GM12878 (cell line): ENCODE data around the gene PADI1. TPM values are rescaled to one million over a fixed set of nuclear protein-coding genes. Genes with fewer than 3 reads are reported as not detected.

Source experiments
- ATAC-seq: fragments of 200-7000 bp; cut with Tn5 transposase; 3 replicates; pipeline ENCODE4 v1.9.1; 2020; ENCODE audit warnings: mild to moderate bottlenecking, moderate library complexity
- BruUV-seq: library from RNA; stranded (reverse); fragments of 400-500 nt; replicated peaks from 2 replicates; lab custom pipeline; 2021; lab: Mats Ljungman, UMichigan
- CTCF ChIA-PET: fragments of 300-600 bp; sonication (Branson Sonifier 250); formaldehyde crosslinking; extraction: SDS; loops from one replicate; lab custom pipeline; 2021; ENCODE audit warnings: inconsistent platforms; lab: Yijun Ruan, JAX
- POLR2A ChIA-PET: fragments of 350-600 bp; formaldehyde crosslinking; extraction: SDS; loops from one replicate; lab custom pipeline; 2021; ENCODE audit warnings: inconsistent platforms; lab: Charles Lee
- RAD21 ChIA-PET: fragments of 300-600 bp; sonication (Branson Sonifier 250); formaldehyde crosslinking; loops from one replicate; lab custom pipeline; 2023; ENCODE audit warnings: antibody characterized with exemption; ENCODE audit not compliant: unreplicated experiment; lab: Charles Lee
- SMC1A ChIA-PET: fragments of 300-600 bp; sonication (Branson Sonifier 250); formaldehyde crosslinking; loops from one replicate; lab custom pipeline; 2023; ENCODE audit not compliant: unreplicated experiment, uncharacterized antibody; lab: Charles Lee
- DNase-seq: peaks from one replicate; pipeline ENCODE4 v3.0.0-alpha.2; 2011; ENCODE audit warnings: low read depth, low spot score
- FAIRE-seq: peaks from 3 replicates; lab custom pipeline; 2011; peaks lifted over from hg19 to GRCh38; lab: Jason Lieb, UNC
- H2AFZ ChIP-seq: 2 replicates; pipeline ENCODE4 v1.6.0; 2011; ENCODE audit warnings: low read depth, low read length, control low read depth; ENCODE audit not compliant: control insufficient read depth
- H3K27ac ChIP-seq: 2 replicates; pipeline ENCODE4 v1.5.1; 2011; ENCODE audit warnings: control low read depth; ENCODE audit not compliant: control insufficient read depth, insufficient read depth
- H3K27me3 ChIP-seq, 2 experiments: replicated peaks in 1 of 2; 2 replicates each; pipeline versions ENCODE4 v1.6.0 to v1.6.1; 2011; ENCODE audit warnings: low read length in 1 of 2; ENCODE audit not compliant: control insufficient read depth in 2 of 2, insufficient read depth in 2 of 2
- H3K36me3 ChIP-seq, 2 experiments: 2 replicates each; pipeline ENCODE4 v1.5.1; 2011; ENCODE audit warnings: low read length in 1 of 2; ENCODE audit not compliant: control insufficient read depth in 2 of 2, insufficient read depth in 2 of 2
- H3K4me1 ChIP-seq: 2 replicates; pipeline ENCODE4 v1.6.1; 2011; ENCODE audit warnings: mild to moderate bottlenecking, low read length, moderate library complexity, mixed read lengths; ENCODE audit not compliant: control insufficient read depth, insufficient read depth
- H3K4me2 ChIP-seq: 2 replicates; pipeline ENCODE4 v1.6.0; 2011; ENCODE audit warnings: control low read depth; ENCODE audit not compliant: control insufficient read depth, insufficient read depth
- H3K4me3 ChIP-seq: fragments of 200-600 bp; sonication (generic); 2 replicates; pipeline ENCODE4 v1.5.1; 2016
- H3K79me2 ChIP-seq: 2 replicates; pipeline ENCODE4 v1.6.0; 2011; ENCODE audit warnings: low read length; ENCODE audit not compliant: control insufficient read depth, insufficient read depth
- H3K9ac ChIP-seq: 2 replicates; pipeline ENCODE4 v1.8.0; 2011; ENCODE audit warnings: low read length, control low read depth, mixed read lengths; ENCODE audit not compliant: control insufficient read depth, insufficient read depth
- H3K9me3 ChIP-seq: replicated peaks from 3 replicates; pipeline ENCODE4 v1.5.1; 2011; ENCODE audit warnings: mild to moderate bottlenecking, low read length; ENCODE audit not compliant: control insufficient read depth, insufficient read depth
- H4K20me1 ChIP-seq: 2 replicates; pipeline ENCODE4 v1.6.0; 2011; ENCODE audit not compliant: control insufficient read depth, insufficient read depth
- CEBPB ChIP-seq, 2 experiments: fragments of 150-350 bp in 1 of 2; IDR thresholded peaks; 2 replicates each; pipeline ENCODE4 v1.6.1; 2012 to 2014; ENCODE audit warnings: low read depth in 2 of 2, low read length in 2 of 2, borderline replicate concordance in 1 of 2, inconsistent platforms in 1 of 2
- CHD2 ChIP-seq: IDR thresholded peaks from 2 replicates; pipeline ENCODE4 v1.6.1; 2011; ENCODE audit warnings: low read depth, low read length, improper control_type of control experiment, borderline replicate concordance
- ETV6 ChIP-seq, 2 experiments: fragments of 450-650 bp in 1 of 2; IDR thresholded peaks in 1 of 2; conservative IDR thresholded peaks in 1 of 2; 2 replicates each; pipeline ENCODE4 v1.6.1; 2014; ENCODE audit warnings: antibody characterized with exemption in 1 of 2, borderline replicate concordance in 1 of 2, low read depth in 1 of 2, mild to moderate bottlenecking in 1 of 2, moderate library complexity in 1 of 2
- IRF4 ChIP-seq: IDR thresholded peaks from 2 replicates; pipeline ENCODE4 v1.6.1; 2011; ENCODE audit warnings: low read depth, low read length
- KDM1A ChIP-seq: fragments of 200-600 bp; sonication (generic); IDR thresholded peaks from 2 replicates; pipeline ENCODE4 v1.6.1; 2016; ENCODE audit warnings: borderline replicate concordance
- MTA2 ChIP-seq: fragments of 450-650 bp; IDR thresholded peaks from 2 replicates; pipeline ENCODE4 v1.6.1; 2016; ENCODE audit warnings: low read depth, mild to moderate bottlenecking, moderate library complexity
- NFYB ChIP-seq: IDR thresholded peaks from 2 replicates; pipeline ENCODE4 v1.6.1; 2011; ENCODE audit warnings: low read depth, mild to moderate bottlenecking, low read length, improper control_type of control experiment, moderate library complexity; ENCODE audit not compliant: insufficient read depth
- NR2C2 ChIP-seq: IDR thresholded peaks from 2 replicates; pipeline ENCODE4 v1.6.1; 2011; ENCODE audit warnings: borderline replicate concordance, low read depth; ENCODE audit not compliant: control insufficient read depth, insufficient read length
- RFX5 ChIP-seq: IDR thresholded peaks from 2 replicates; pipeline ENCODE4 v1.6.1; 2011; ENCODE audit warnings: low read depth, low read length, improper control_type of control experiment
- SMAD1 ChIP-seq: fragments of 450-650 bp; IDR thresholded peaks from 2 replicates; pipeline ENCODE4 v1.6.1; 2018; ENCODE audit warnings: mild to moderate bottlenecking, low read depth; ENCODE audit not compliant: partially characterized antibody
- SP1 ChIP-seq: IDR thresholded peaks from one replicate; pipeline ENCODE4 v1.6.1; 2011; ENCODE audit warnings: low read depth, low read length
- ZBED1 ChIP-seq: IDR thresholded peaks from 2 replicates; pipeline ENCODE4 v1.6.1; 2016; ENCODE audit warnings: borderline replicate concordance
- WGBS: methylation state at CpG from one replicate; pipeline ENCODE4 v1.1.6; 2016; ENCODE audit warnings: low lambda C conversion rate; ENCODE audit not compliant: insufficient replicate concordance, insufficient coverage; ENCODE audit errors: missing lambda C conversion rate; 5-methylcytosine and 5-hydroxymethylcytosine counted together
- in situ Hi-C: fragments of 300-500 bp; cut with MboI; formaldehyde crosslinking; loops from 9 replicates; pipeline ENCODE4 v1.14.3; 2018; ENCODE audit warnings: mixed read lengths
- intact Hi-C: fragments of 100-400 bp; cut with micrococcal nuclease; formaldehyde crosslinking; loops from one replicate; pipeline ENCODE4 v1.14.2; 2022; ENCODE audit not compliant: unreplicated experiment
- polyA plus RNA-seq, 11 experiments: library from polyadenylated mRNA; depleted of rRNA in 4 of 11; unstranded in 6 of 11; stranded (reverse) in 5 of 11; fragments of >200 nt; fragmentation: Nextera tagmentation in 4 of 11; fragmentation: Illumina TruSeq in 1 of 11; extraction: Ambion mirVana in 4 of 11; extraction: Trizol in 1 of 11; gene quantifications; 1 replicate in 1 of 11; 2 replicates in 10 of 11; pipeline versions ENCODE4 v1.2.1 to v1.2.3, GENCODE V29; 2011 to 2016; ENCODE audit warnings: inconsistent platforms in 2 of 11, missing spikeins in 2 of 11, low read depth in 1 of 11
- total RNA-seq, 4 experiments: library from RNA; depleted of rRNA in 3 of 4; stranded (reverse); fragments of >200 nt in 3 of 4; fragmentation: Illumina TruSeq in 1 of 4; extraction: Trizol in 1 of 4; gene quantifications; 2 replicates each; pipeline versions ENCODE4 v1.2.1 to v1.2.3, GENCODE V29; 2013 to 2021
- TF ChIP-seq, protein P1 (sequence below): fragments of 150-350 bp; IDR thresholded peaks from 2 replicates; pipeline ENCODE4 v1.6.1; 2014; ENCODE audit warnings: mild to moderate bottlenecking, low read depth, low read length
- TF ChIP-seq, protein P2 (sequence below): IDR thresholded peaks from 2 replicates; pipeline ENCODE4 v1.6.1; 2011; ENCODE audit warnings: borderline replicate concordance, low read depth, mild to moderate bottlenecking, moderate library complexity, mixed read lengths, low read length; ENCODE audit not compliant: insufficient read depth; ENCODE audit errors: extremely low read length
- TF ChIP-seq, protein P3 (sequence below): IDR thresholded peaks from 2 replicates; pipeline ENCODE4 v1.6.1; 2012; ENCODE audit warnings: low read depth, low read length, improper control_type of control experiment
- TF ChIP-seq, protein P4 (sequence below): fragments of 450-650 bp; IDR thresholded peaks from 2 replicates; pipeline ENCODE4 v1.6.1; 2016; ENCODE audit warnings: mild to moderate bottlenecking
- TF ChIP-seq, protein P5 (sequence below): fragments of 450-650 bp; formaldehyde crosslinking; IDR thresholded peaks from 2 replicates; pipeline ENCODE4 v1.4.0; 2022; ENCODE audit warnings: mild to moderate bottlenecking, moderate library complexity

Gene PADI1
- total and polyA plus RNA-seq, 10 of the 15 experiments (the other 5 are each of a cell fraction or from before 2014, with no cell fraction given): 0.05 TPM; not detected in 9

DNA sequence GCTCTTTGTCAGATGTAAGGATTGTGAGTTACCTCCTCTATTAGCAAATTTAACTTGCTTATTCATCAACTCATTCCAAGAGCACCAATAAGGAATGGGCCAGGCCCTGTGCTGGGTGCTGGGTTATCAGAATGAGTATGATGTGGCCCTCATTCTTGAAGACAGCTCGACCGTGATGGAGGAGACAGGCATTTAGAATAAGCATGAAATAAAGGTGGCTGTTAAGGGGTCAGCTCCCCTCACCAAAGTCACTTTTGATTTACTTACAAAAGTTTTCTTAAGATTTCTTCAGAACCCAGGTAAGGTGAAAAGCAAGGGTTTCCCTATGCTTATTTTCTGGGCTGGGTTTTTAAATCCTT, 15.3 kb upstream of the PADI1 start:
- Histone ChIP-seq H3K4me3 (no peak overlapping the region), H3K27me3 (no peaks in the 10 kb centered on the region; a peak in 1 of 4 replicates), H3K4me2 (no peak overlapping the region), H4K20me1 (no peaks in the 10 kb centered on the region), H3K9me3 (no peaks in the 10 kb centered on the region; the same call in 2 of the 3 replicates), H2AFZ (no peak overlapping the region), H3K36me3 (no peaks in the 10 kb centered on the region), H3K79me2 (no peaks in the 10 kb centered on the region), H3K9ac (no peak overlapping the region), H3K4me1 (no peaks in the 10 kb centered on the region), H3K27ac (no peak overlapping the region)
- FAIRE-seq: no peak
- ChIA-PET CTCF (no interaction called here), POLR2A (no interaction called here), SMC1A (interaction anchor here (0.7 kb wide), 1 partner anchor 13 kb away, joined by 3 read pairs; no protein-coding TSS in a partner anchor), RAD21 (no interaction called here)
- in situ Hi-C loops: no loop called here
- BruUV-seq: no TSS peak
- DNase-seq: no peak
- intact Hi-C loops: no loop called here
- WGBS: 0% methylated on average over 2 of the region's 2 CpGs
- ATAC-seq: no peak
- TF ChIP-seq, protein P1, sequence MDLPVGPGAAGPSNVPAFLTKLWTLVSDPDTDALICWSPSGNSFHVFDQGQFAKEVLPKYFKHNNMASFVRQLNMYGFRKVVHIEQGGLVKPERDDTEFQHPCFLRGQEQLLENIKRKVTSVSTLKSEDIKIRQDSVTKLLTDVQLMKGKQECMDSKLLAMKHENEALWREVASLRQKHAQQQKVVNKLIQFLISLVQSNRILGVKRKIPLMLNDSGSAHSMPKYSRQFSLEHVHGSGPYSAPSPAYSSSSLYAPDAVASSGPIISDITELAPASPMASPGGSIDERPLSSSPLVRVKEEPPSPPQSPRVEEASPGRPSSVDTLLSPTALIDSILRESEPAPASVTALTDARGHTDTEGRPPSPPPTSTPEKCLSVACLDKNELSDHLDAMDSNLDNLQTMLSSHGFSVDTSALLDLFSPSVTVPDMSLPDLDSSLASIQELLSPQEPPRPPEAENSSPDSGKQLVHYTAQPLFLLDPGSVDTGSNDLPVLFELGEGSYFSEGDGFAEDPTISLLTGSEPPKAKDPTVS: no peak
- TF ChIP-seq, protein P2, sequence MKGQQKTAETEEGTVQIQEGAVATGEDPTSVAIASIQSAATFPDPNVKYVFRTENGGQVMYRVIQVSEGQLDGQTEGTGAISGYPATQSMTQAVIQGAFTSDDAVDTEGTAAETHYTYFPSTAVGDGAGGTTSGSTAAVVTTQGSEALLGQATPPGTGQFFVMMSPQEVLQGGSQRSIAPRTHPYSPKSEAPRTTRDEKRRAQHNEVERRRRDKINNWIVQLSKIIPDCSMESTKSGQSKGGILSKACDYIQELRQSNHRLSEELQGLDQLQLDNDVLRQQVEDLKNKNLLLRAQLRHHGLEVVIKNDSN: no peak
- TF ChIP-seq, protein P3, sequence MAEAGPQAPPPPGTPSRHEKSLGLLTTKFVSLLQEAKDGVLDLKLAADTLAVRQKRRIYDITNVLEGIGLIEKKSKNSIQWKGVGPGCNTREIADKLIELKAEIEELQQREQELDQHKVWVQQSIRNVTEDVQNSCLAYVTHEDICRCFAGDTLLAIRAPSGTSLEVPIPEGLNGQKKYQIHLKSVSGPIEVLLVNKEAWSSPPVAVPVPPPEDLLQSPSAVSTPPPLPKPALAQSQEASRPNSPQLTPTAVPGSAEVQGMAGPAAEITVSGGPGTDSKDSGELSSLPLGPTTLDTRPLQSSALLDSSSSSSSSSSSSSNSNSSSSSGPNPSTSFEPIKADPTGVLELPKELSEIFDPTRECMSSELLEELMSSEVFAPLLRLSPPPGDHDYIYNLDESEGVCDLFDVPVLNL: no peak
- TF ChIP-seq SP1 (no peak), IRF4 (no peak), CEBPB (IDR thresholded peaks at IDR 0.05; ENCODE audit: borderline replicate concordance in 1 of 2, low read depth in 2 of 2, low read length in 2 of 2) (no peak), CHD2 (no peak), RFX5 (no peak), ZBED1 (no peak), KDM1A (no peak), ETV6 (conservative IDR thresholded peaks at IDR 0.05 in 1 of 2, IDR thresholded peaks at IDR 0.05 in 1 of 2; ENCODE audit: borderline replicate concordance in 1 of 2, low read depth in 1 of 2) (no peak), MTA2 (no peak), SMAD1 (no peak), NFYB (no peak), NR2C2 (no peak)
- TF ChIP-seq, protein P4, sequence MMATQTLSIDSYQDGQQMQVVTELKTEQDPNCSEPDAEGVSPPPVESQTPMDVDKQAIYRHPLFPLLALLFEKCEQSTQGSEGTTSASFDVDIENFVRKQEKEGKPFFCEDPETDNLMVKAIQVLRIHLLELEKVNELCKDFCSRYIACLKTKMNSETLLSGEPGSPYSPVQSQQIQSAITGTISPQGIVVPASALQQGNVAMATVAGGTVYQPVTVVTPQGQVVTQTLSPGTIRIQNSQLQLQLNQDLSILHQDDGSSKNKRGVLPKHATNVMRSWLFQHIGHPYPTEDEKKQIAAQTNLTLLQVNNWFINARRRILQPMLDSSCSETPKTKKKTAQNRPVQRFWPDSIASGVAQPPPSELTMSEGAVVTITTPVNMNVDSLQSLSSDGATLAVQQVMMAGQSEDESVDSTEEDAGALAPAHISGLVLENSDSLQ: no peak
- TF ChIP-seq, protein P5, sequence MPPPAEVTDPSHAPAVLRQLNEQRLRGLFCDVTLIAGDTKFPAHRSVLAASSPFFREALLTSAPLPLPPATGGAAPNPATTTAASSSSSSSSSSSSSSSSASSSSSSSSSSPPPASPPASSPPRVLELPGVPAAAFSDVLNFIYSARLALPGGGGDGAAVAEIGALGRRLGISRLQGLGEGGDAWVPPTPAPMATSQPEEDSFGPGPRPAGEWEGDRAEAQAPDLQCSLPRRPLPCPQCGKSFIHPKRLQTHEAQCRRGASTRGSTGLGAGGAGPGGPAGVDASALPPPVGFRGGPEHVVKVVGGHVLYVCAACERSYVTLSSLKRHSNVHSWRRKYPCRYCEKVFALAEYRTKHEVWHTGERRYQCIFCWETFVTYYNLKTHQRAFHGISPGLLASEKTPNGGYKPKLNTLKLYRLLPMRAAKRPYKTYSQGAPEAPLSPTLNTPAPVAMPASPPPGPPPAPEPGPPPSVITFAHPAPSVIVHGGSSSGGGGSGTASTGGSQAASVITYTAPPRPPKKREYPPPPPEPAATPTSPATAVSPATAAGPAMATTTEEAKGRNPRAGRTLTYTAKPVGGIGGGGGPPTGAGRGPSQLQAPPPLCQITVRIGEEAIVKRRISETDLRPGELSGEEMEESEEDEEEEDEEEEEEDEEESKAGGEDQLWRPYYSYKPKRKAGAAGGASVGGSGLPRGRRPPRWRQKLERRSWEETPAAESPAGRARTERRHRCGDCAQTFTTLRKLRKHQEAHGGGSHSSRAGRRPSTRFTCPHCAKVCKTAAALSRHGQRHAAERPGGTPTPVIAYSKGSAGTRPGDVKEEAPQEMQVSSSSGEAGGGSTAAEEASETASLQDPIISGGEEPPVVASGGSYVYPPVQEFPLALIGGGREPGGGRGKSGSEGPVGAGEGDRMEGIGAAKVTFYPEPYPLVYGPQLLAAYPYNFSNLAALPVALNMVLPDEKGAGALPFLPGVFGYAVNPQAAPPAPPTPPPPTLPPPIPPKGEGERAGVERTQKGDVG (CRISPR knock-in tag): no peak
